Measurements from ENCODE around the gene MYPOP. TPM values are rescaled to one million over a fixed set of nuclear protein-coding genes. Genes with fewer than 3 reads are reported as not detected.
A peak's percentile ranks its signal among the peaks of the same experiment; 100 is the strongest.

MYPOP gene
- total and polyA plus RNA-seq, 12 donors = 7.1 to 17.0 (median 10.0) TPM

- Histone ChIP-seq H3K36me3 (peaks cover 0 to 13% (median 0%) of the 10 kb centered on the region in 9 donors), H3K4me1 (peaks cover 0 to 8% (median 0%) of the 10 kb centered on the region in 9 donors), H3K4me3 (no peak overlapping the region), H3K9me3 (no peaks in the 10 kb centered on the region), H3K27ac (no peak overlapping the region), H3K27me3 (peaks cover 0 to 45% (median 32%) of the 10 kb centered on the region in 7 donors)
- ATAC-seq (no peak), DNase-seq (no peak)
- 73 to 75% methylated on average over 9 of the region's 9 CpGs for WGBS, 2 donors
- TF ChIP-seq, protein P1, sequence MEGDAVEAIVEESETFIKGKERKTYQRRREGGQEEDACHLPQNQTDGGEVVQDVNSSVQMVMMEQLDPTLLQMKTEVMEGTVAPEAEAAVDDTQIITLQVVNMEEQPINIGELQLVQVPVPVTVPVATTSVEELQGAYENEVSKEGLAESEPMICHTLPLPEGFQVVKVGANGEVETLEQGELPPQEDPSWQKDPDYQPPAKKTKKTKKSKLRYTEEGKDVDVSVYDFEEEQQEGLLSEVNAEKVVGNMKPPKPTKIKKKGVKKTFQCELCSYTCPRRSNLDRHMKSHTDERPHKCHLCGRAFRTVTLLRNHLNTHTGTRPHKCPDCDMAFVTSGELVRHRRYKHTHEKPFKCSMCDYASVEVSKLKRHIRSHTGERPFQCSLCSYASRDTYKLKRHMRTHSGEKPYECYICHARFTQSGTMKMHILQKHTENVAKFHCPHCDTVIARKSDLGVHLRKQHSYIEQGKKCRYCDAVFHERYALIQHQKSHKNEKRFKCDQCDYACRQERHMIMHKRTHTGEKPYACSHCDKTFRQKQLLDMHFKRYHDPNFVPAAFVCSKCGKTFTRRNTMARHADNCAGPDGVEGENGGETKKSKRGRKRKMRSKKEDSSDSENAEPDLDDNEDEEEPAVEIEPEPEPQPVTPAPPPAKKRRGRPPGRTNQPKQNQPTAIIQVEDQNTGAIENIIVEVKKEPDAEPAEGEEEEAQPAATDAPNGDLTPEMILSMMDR (IDR thresholded peaks at IDR 0.05) = no peak
- intact Hi-C loops (cut with DNase I) = loop anchor here in 3 of 10 donors (5.0 kb wide), 2 partner anchors 74 to 84 kb away; no protein-coding TSS in a partner anchor
Measured at GRCh38 chr19:45933759-45934158, 31.3 kb upstream of the MYPOP start.

GRCh38 chr19:45931055-45931454, 28.6 kb upstream of the MYPOP start:
- no peak for ATAC-seq
- Histone ChIP-seq H3K27ac (no peak overlapping the region), H3K27me3 (peaks cover 0 to 31% (median 22%) of the 10 kb centered on the region in 7 donors), H3K4me1 (peaks cover 0 to 9% (median 6%) of the 10 kb centered on the region in 9 donors), H3K9me3 (no peaks in the 10 kb centered on the region), H3K36me3 (no peaks in the 10 kb centered on the region), H3K4me3 (no peak overlapping the region)
- intact Hi-C loops (cut with DNase I) = loop anchor here in 3 of 10 donors (5.0 kb wide), 2 partner anchors 76 to 86 kb away; no protein-coding TSS in a partner anchor
- TF ChIP-seq, protein P1 (IDR thresholded peaks at IDR 0.05) = peak in 5 of 9 donors; percentile 10 to 24 (median 19)
- WGBS, 2 donors = 61 to 63% methylated on average over 3 of the region's 3 CpGs
- DNase-seq = no peak

DNA sequence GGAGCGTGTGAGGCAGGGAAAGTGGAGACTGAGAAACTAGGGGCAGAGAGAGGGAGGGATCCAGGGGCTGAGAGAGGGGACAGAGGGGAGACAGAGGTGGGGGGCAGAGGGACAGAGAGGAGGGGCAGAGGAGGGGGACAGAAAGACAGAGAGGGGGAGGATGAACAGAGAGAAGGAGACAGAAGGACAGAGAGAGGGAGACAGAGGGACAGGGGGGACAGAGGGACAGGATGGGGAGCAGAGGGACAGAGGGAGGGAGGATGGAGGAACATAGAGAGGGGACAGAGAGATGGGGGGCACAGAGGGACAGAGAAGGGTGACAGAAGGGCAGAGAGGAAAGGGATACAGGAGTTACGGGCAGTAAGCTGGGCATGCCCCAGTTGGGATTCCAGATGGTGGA, 26.8 kb upstream of the MYPOP start:
- WGBS, 2 donors = 64 to 74% methylated on average over 2 of the region's 2 CpGs
- Histone ChIP-seq H3K27ac (no peak overlapping the region), H3K4me3 (no peak overlapping the region), H3K36me3 (no peaks in the 10 kb centered on the region), H3K4me1 (peaks cover 0 to 9% (median 6%) of the 10 kb centered on the region in 9 donors), H3K27me3 (peaks cover 0 to 15% (median 4%) of the 10 kb centered on the region in 7 donors), H3K9me3 (no peaks in the 10 kb centered on the region)
- DNase-seq (no peak), ATAC-seq (no peak)
- TF ChIP-seq, protein P1 (IDR thresholded peaks at IDR 0.05) = no peak
- intact Hi-C loops (cut with DNase I) = loop anchor here in 2 of 10 donors (5.0 to 10.0 kb wide), 2 partner anchors 68 to 86 kb away; partner anchors contain the start of gene CCDC61 (in 1 of the 2)

- peak overlapping the region in 1 of 10 donors; percentile 24 for H3K4me3 ChIP-seq
- peaks cover 0 to 9% (median 0%) of the 10 kb centered on the region in 7 donors for H3K27me3 ChIP-seq
- 7% methylated on average over 33 of the region's 33 CpGs for WGBS, 2 donors
- no peak overlapping the region for H3K27ac ChIP-seq
- H3K9me3 ChIP-seq = no peaks in the 10 kb centered on the region
- peaks cover 0 to 9% (median 6%) of the 10 kb centered on the region in 9 donors for H3K4me1 ChIP-seq
- intact Hi-C loops (cut with DNase I) = loop anchor here in 2 of 10 donors (5.0 to 10.0 kb wide), 2 partner anchors 70 to 87 kb away; partner anchors contain the start of gene CCDC61 (in 1 of the 2)
- ATAC-seq (peak; percentile 82 to 95 (median 94)), DNase-seq (peak; percentile 86 to 90)
- no peaks in the 10 kb centered on the region for H3K36me3 ChIP-seq
- TF ChIP-seq, protein P1 (IDR thresholded peaks at IDR 0.05) = peak in 4 of 9 donors; percentile 14 to 22 (median 20)
Measured at GRCh38 chr19:45927565-45928261, 25.3 kb upstream of the MYPOP start.

Measured in heart right ventricle (tissue), 16 donors.